Pancreas (tissue), 10 donors: ENCODE results near the gene GALNT5. TPM values are rescaled to one million over a fixed set of nuclear protein-coding genes. Genes with fewer than 3 reads are reported as not detected.

Experiments used
- ATAC-seq, 4 donors: fragments of 200-7000 bp; cut with Tn5 transposase; one replicate each; pipeline versions ENCODE4 v1.8.0 to v1.9.1; 2020; ENCODE audit warnings: mild to moderate bottlenecking in 4 of 4, moderate library complexity in 4 of 4
- DNase-seq, 6 donors: peaks; one replicate each; pipeline ENCODE4 v3.0.0-alpha.2; 2020
- FAIRE-seq: peaks from 2 replicates; lab custom pipeline; 2012; peaks lifted over from hg19 to GRCh38; lab: Jason Lieb, UNC
- H3K27ac ChIP-seq, 4 donors: fragments of 200-600 bp; sonication (generic); 1 replicate in 3 of 4; 2 replicates in 1 of 4; pipeline versions ENCODE4 v1.5.0 to v1.8.0; 2020
- H3K27me3 ChIP-seq, 4 donors: fragments of 200-600 bp; one replicate each; pipeline ENCODE4 v1.8.0; 2021
- H3K36me3 ChIP-seq, 3 donors: fragments of 200-600 bp; sonication (generic) in 1 of 3; one replicate each; pipeline versions ENCODE4 v1.5.0 to v1.8.0; 2020 to 2021
- H3K4me1 ChIP-seq, 3 donors: fragments of 200-600 bp; one replicate each; pipeline ENCODE4 v1.8.0; 2021
- H3K4me3 ChIP-seq, 4 donors: fragments of 200-600 bp; sonication (generic) in 2 of 4; one replicate each; pipeline versions ENCODE4 v1.5.0 to v1.8.0; 2020 to 2021
- H3K9me3 ChIP-seq, 4 donors: fragments of 200-600 bp; one replicate each; pipeline ENCODE4 v1.8.0; 2021
- WGBS, 2 donors: extraction: QIAGEN DNeasy Blood & Tissue Kit; methylation state at CpG; one replicate each; pipeline ENCODE4 v1.1.7; 2013; 5-methylcytosine and 5-hydroxymethylcytosine counted together
- intact Hi-C, 3 donors: fragments of 100-400 bp; cut with DNase I; formaldehyde crosslinking; loops; one replicate each; pipeline versions ENCODE4 v1.11.1 to v1.14.2; 2022
- polyA plus RNA-seq, 2 donors: library from polyadenylated mRNA; stranded (reverse); fragments of 200-250 nt; gene quantifications; one replicate each; pipeline ENCODE4 v1.2.3, GENCODE V29; 2013
- total RNA-seq, 6 donors: library from RNA; stranded (reverse); fragmentation: NEBNext Ultra II Directional in 4 of 6; extraction: Animal tissue kit (Norgen Biotek cat#: 25700) in 4 of 6; gene quantifications; one replicate each; pipeline versions ENCODE4 v1.2.1 to v1.2.4, GENCODE V29; 2021 to 2023
- TF ChIP-seq, protein P1 (sequence below), 4 donors: fragments of 200-600 bp; sonication (generic) in 3 of 4; IDR thresholded peaks; one replicate each; pipeline versions ENCODE4 v1.5.0 to v1.8.0; 2021; ENCODE audit warnings: antibody characterized with exemption in 4 of 4
- donor health status: healthy with polysubstance abuse.
- donor health status: DM: no; HTN: no; CAD: no; lungs with moderate emphysema.
- donor health status: DM: no; HTN: no; CAD: no.
- donor health status: control.
- donor health status: control.
- donor health status: Bipolar disorder and iron deficiency.
- donor health status: DM: yes; HTN: yes; CAD: no.
- donor health status: DM: no; HTN: no; CAD: no.
- donor health status: DM: no; HTN: no; CAD: no.
- donor health status: DM: yes; HTN: yes; CAD: no.

Gene GALNT5
- total and polyA plus RNA-seq, 8 donors, result 0.08 to 0.60 (median 0.16) TPM; not detected in 2

- H3K27ac ChIP-seq, result no peak overlapping the region
- DNase-seq (no peak), ATAC-seq (no peak), FAIRE-seq (no peak)
- intact Hi-C loops, result no loop called here
- H3K36me3 ChIP-seq, result no peaks in the 10 kb centered on the region
- H3K27me3 ChIP-seq, result no peaks in the 10 kb centered on the region
- no peak overlapping the region for H3K4me3 ChIP-seq
- H3K9me3 ChIP-seq, result no peaks in the 10 kb centered on the region
- TF ChIP-seq, protein P1, sequence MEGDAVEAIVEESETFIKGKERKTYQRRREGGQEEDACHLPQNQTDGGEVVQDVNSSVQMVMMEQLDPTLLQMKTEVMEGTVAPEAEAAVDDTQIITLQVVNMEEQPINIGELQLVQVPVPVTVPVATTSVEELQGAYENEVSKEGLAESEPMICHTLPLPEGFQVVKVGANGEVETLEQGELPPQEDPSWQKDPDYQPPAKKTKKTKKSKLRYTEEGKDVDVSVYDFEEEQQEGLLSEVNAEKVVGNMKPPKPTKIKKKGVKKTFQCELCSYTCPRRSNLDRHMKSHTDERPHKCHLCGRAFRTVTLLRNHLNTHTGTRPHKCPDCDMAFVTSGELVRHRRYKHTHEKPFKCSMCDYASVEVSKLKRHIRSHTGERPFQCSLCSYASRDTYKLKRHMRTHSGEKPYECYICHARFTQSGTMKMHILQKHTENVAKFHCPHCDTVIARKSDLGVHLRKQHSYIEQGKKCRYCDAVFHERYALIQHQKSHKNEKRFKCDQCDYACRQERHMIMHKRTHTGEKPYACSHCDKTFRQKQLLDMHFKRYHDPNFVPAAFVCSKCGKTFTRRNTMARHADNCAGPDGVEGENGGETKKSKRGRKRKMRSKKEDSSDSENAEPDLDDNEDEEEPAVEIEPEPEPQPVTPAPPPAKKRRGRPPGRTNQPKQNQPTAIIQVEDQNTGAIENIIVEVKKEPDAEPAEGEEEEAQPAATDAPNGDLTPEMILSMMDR (IDR thresholded peaks at IDR 0.05), result no peak
- no peaks in the 10 kb centered on the region for H3K4me1 ChIP-seq
These were observed 28.6 kb upstream of the GALNT5 start for GRCh38 chr2:157228946-157229345.

GRCh38 chr2:157229572-157229971, 27.9 kb upstream of the GALNT5 start:
- H3K27ac ChIP-seq, result no peak overlapping the region
- no peaks in the 10 kb centered on the region for H3K9me3 ChIP-seq
- ATAC-seq (no peak), FAIRE-seq (no peak), DNase-seq (no peak)
- TF ChIP-seq, protein P1 (IDR thresholded peaks at IDR 0.05), result no peak
- H3K36me3 ChIP-seq, result no peaks in the 10 kb centered on the region
- 75 to 79% methylated on average over 2 of the region's 2 CpGs for WGBS, 2 donors
- H3K27me3 ChIP-seq, result no peaks in the 10 kb centered on the region
- H3K4me3 ChIP-seq, result no peak overlapping the region
- intact Hi-C loops, result no loop called here
- H3K4me1 ChIP-seq, result no peaks in the 10 kb centered on the region

- no peaks in the 10 kb centered on the region for H3K36me3 ChIP-seq
- intact Hi-C loops, result no loop called here
- ATAC-seq (no peak), DNase-seq (no peak), FAIRE-seq (no peak)
- TF ChIP-seq, protein P1 (IDR thresholded peaks at IDR 0.05), result no peak
- no peaks in the 10 kb centered on the region for H3K27me3 ChIP-seq
- no peaks in the 10 kb centered on the region for H3K9me3 ChIP-seq
- H3K4me1 ChIP-seq, result no peaks in the 10 kb centered on the region
- H3K4me3 ChIP-seq, result no peak overlapping the region
- H3K27ac ChIP-seq, result no peak overlapping the region
These were observed 26.0 kb upstream of the GALNT5 start for GRCh38 chr2:157231476-157231875.

GRCh38 chr2:157233506-157233905, 24.0 kb upstream of the GALNT5 start:
- intact Hi-C loops, result no loop called here
- DNase-seq (no peak), ATAC-seq (no peak), FAIRE-seq (no peak)
- Histone ChIP-seq H3K9me3 (no peaks in the 10 kb centered on the region), H3K27ac (no peak overlapping the region), H3K36me3 (no peaks in the 10 kb centered on the region), H3K27me3 (no peaks in the 10 kb centered on the region), H3K4me1 (no peaks in the 10 kb centered on the region), H3K4me3 (no peak overlapping the region)
- TF ChIP-seq, protein P1 (IDR thresholded peaks at IDR 0.05), result no peak
- WGBS, 2 donors, result 67 to 72% methylated on average over 4 of the region's 4 CpGs

DNA sequence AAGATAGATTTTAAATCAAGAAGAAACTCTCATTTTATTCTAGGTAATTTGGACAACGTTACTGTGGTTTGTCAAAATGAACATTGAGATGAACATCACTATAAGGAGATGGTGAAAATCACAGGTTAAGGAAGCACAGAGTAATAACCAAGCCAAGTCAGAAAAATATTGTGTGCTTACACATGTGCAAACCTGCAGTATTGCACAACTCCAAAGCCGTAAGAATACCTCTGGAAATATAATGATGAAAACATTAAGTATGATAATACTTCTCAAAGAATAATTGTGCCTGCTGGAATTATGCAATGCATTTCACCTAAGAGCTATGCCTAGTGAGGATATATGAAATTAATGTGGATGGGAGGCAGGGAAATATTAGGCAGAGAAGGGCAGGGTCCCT, 21.1 kb upstream of the GALNT5 start:
- no peaks in the 10 kb centered on the region for H3K36me3 ChIP-seq
- H3K4me3 ChIP-seq, result no peak overlapping the region
- FAIRE-seq (no peak), ATAC-seq (no peak), DNase-seq (no peak)
- no peaks in the 10 kb centered on the region for H3K4me1 ChIP-seq
- no peaks in the 10 kb centered on the region for H3K9me3 ChIP-seq
- no peak overlapping the region for H3K27ac ChIP-seq
- H3K27me3 ChIP-seq, result no peaks in the 10 kb centered on the region
- intact Hi-C loops, result no loop called here
- WGBS, 2 donors, result 50 to 54% methylated on average over 2 of the region's 2 CpGs
- TF ChIP-seq, protein P1 (IDR thresholded peaks at IDR 0.05), result no peak
